OCI-LY1 (cell line): Measurements from ENCODE around the gene TPSAB1.

Experiments used
- EZH2 ChIP-seq: fragments of 200-600 bp; sonication (generic), shearing (Covaris generic); IDR thresholded peaks from 2 replicates; pipeline ENCODE4 v1.8.0; 2017; ENCODE audit warnings: borderline replicate concordance, mixed run types, mild to moderate bottlenecking, antibody characterized with exemption, low read length, moderate library complexity, mixed read lengths
- TF ChIP-seq, protein P1 (sequence below): fragments of 200-600 bp; sonication (generic), shearing (Covaris generic); IDR thresholded peaks from 2 replicates; pipeline ENCODE4 v1.5.1; 2017; ENCODE audit warnings: mild to moderate bottlenecking, antibody characterized with exemption, low read length, moderate library complexity, mixed read lengths

DNA sequence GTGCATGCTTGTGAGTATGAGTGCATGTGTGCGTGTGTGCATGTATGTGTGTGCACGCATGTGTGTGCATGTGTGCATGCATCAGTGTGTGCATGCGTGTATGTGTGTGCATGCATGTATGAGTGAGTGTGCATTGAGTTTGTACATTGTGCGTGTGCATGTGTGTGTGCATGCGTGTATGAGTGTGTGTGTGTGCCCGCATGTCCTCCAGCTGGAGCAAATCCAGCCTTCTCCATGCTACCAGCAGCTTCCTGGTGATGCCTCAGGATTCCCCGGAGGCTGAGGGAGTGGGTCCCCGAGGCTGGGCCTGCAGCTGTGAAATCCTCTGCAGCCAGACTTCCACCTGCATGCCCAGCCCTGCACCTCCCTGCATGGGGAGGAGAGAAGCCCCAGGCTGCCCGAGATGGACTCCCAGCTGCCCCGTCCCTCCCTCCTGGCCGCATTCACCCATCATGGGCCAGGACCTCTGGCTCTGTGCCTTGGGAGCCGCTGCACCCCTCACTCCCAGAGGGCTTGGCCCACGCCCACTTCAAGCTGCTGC lies 24.7 kb downstream of the TPSAB1 start:
- TF ChIP-seq, protein P1, sequence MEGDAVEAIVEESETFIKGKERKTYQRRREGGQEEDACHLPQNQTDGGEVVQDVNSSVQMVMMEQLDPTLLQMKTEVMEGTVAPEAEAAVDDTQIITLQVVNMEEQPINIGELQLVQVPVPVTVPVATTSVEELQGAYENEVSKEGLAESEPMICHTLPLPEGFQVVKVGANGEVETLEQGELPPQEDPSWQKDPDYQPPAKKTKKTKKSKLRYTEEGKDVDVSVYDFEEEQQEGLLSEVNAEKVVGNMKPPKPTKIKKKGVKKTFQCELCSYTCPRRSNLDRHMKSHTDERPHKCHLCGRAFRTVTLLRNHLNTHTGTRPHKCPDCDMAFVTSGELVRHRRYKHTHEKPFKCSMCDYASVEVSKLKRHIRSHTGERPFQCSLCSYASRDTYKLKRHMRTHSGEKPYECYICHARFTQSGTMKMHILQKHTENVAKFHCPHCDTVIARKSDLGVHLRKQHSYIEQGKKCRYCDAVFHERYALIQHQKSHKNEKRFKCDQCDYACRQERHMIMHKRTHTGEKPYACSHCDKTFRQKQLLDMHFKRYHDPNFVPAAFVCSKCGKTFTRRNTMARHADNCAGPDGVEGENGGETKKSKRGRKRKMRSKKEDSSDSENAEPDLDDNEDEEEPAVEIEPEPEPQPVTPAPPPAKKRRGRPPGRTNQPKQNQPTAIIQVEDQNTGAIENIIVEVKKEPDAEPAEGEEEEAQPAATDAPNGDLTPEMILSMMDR = no peak
- no peak for TF ChIP-seq EZH2
